ENCODE data around the gene HEATR5A.

HEATR5A gene

DNA sequence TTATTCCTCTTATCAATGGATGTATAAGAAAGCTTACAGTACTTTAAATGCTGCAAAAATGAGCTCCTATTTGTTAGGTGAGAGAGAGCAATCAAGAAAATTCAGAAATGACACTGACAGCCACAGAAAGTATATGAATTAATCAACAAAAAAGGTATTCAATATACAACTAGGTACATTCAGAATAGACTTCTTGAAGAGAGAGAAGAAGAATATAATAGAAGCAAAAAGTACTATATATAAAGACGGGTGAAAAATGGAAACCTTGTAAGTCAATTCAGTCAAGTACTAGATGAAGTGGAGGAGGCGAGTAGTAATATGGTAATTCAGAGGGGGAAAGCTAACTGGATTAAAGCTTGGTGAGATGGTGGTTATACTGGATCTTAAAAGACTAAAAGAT is 74.3 kb downstream of the HEATR5A start:
- H3K4me3 ChIP-seq (ENCODE audit: low read depth in 1 of 2, low read length in 1 of 2): no peak overlapping the region
- peaks cover 98% of the 10 kb centered on the region for H3K36me3 ChIP-seq
- no peak for TF ChIP-seq CTCF (IDR thresholded peaks at IDR 0.05)
- no peaks in the 10 kb centered on the region for H3K4me1 ChIP-seq (ENCODE audit: control insufficient read depth in 1 of 2, insufficient read depth in 1 of 2, low read depth in 1 of 2, low read length in 1 of 2)
- H3K27me3 ChIP-seq: no peaks in the 10 kb centered on the region
- no peak overlapping the region for H3K27ac ChIP-seq
- H3K9me3 ChIP-seq: no peaks in the 10 kb centered on the region

DNA sequence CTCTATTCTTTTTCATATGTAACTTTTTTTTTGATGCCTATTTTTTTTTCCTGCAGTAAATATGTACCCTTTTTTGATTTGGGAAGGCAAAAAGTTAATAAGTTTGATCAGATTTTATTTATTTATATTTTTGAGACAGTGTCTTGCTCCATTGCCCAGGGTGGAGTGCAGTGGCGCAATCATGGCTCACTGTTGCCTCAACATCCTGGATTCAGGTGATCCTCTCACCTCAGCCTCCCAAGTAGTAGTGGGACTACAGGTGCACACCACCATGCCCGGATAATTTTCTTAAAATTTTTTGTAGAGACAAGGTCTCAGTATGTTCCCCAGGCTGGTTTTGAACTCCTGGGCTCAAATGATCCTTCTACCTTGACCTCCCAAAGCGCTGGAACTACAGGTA is 79.1 kb downstream of the HEATR5A start:
- TF ChIP-seq CTCF (IDR thresholded peaks at IDR 0.05): no peak
- no peak overlapping the region for H3K27ac ChIP-seq
- H3K4me3 ChIP-seq (ENCODE audit: low read depth in 1 of 2, low read length in 1 of 2): no peak overlapping the region
- no peaks in the 10 kb centered on the region for H3K4me1 ChIP-seq (ENCODE audit: control insufficient read depth in 1 of 2, insufficient read depth in 1 of 2, low read depth in 1 of 2, low read length in 1 of 2)
- H3K9me3 ChIP-seq: no peaks in the 10 kb centered on the region
- H3K36me3 ChIP-seq: peaks cover 94% of the 10 kb centered on the region
- no peaks in the 10 kb centered on the region for H3K27me3 ChIP-seq

DNA sequence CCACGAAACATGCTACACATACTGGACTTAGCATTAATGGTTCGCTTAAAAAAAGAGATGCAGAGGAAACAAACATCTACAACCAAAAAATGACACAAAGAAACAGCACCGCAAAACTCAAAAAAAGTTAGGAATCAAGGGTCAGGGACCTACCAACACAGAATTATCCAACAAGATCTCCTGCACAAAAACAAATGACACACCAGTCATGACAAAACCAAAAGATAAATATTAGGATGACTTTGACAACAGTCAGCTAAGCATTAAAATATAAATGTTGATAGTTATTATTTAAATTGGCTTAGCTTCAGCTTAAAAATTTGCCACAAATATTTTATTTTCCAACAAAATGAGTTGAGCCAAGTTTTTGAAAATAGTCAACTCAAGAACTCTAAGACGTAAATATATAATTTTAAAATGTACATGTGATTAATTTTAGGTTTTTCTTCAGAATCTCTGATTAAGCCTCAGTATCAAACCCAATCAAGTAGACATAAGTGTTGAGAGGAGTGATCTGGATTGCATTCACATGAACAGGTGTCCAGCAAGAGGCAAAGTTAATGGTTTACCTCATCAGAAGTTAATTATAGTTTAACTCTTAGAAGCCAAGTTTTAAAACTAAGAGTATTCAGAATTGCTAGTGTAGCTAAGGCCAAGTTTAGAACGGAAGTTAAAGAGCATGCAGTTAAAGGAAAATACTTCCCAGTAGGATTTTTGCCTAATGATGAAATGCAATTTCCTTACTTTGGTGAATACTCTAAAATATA is 79.9 kb downstream of the HEATR5A start:
- no peak for TF ChIP-seq CTCF (IDR thresholded peaks at IDR 0.05)
- H3K27ac ChIP-seq: no peak overlapping the region
- peaks cover 92% of the 10 kb centered on the region for H3K36me3 ChIP-seq
- H3K9me3 ChIP-seq: no peaks in the 10 kb centered on the region
- no peak overlapping the region for H3K4me3 ChIP-seq (ENCODE audit: low read depth in 1 of 2, low read length in 1 of 2)
- no peaks in the 10 kb centered on the region for H3K27me3 ChIP-seq
- no peaks in the 10 kb centered on the region for H3K4me1 ChIP-seq (ENCODE audit: control insufficient read depth in 1 of 2, insufficient read depth in 1 of 2, low read depth in 1 of 2, low read length in 1 of 2)

DNA sequence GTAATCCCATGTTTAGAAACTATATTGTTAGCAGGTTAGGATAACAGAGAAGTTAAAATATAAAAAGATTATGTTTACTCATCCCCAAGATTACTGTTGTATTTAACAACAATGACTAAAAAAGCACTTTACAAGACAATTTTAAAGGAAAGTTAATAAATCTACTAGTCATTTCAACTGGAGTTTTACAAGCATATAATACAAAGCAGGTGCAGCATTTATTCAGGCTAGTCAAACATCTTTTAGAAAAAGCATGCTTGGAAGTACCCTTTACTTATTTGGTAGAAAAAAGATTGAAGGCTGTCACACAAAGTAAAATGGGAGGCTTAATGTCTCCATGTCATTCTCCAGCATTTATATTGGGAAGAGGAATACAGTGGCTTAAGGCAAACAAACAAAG is 80.6 kb downstream of the HEATR5A start:
- no peaks in the 10 kb centered on the region for H3K27me3 ChIP-seq
- no peaks in the 10 kb centered on the region for H3K9me3 ChIP-seq
- no peaks in the 10 kb centered on the region for H3K4me1 ChIP-seq (ENCODE audit: control insufficient read depth in 1 of 2, insufficient read depth in 1 of 2, low read depth in 1 of 2, low read length in 1 of 2)
- H3K27ac ChIP-seq: no peak overlapping the region
- TF ChIP-seq CTCF (IDR thresholded peaks at IDR 0.05): no peak
- H3K4me3 ChIP-seq (ENCODE audit: low read depth in 1 of 2, low read length in 1 of 2): no peak overlapping the region
- H3K36me3 ChIP-seq: peaks cover 84% of the 10 kb centered on the region

- no peaks in the 10 kb centered on the region for H3K9me3 ChIP-seq
- peaks cover 80% of the 10 kb centered on the region for H3K36me3 ChIP-seq
- no peak for TF ChIP-seq CTCF (IDR thresholded peaks at IDR 0.05)
- H3K27me3 ChIP-seq: no peaks in the 10 kb centered on the region
- H3K4me3 ChIP-seq (ENCODE audit: low read depth in 1 of 2, low read length in 1 of 2): no peak overlapping the region
- H3K4me1 ChIP-seq (ENCODE audit: control insufficient read depth in 1 of 2, insufficient read depth in 1 of 2, low read depth in 1 of 2, low read length in 1 of 2): no peaks in the 10 kb centered on the region
- no peak overlapping the region for H3K27ac ChIP-seq
Observed at GRCh38 chr14:31337331-31337730, 83.0 kb downstream of the HEATR5A start.
